ENCODE data around the gene CUX1.
"Not testable (repeated sequence)": the region's sequence is repeated elsewhere in the genome, so short reads cannot be mapped to it uniquely, and the experiment has no call there.

The CUX1 gene

GRCh38 chr7:102286237-102287110 is 469.0 kb downstream of the CUX1 start, which contains the start of gene SH2B2:
TSS of gene SH2B2 (plus strand) at chr7:102286868. CDS start at chr7:102300551, 13,683 bp downstream.
- peak; percentile 81 for DNase-seq (ENCODE audit: low read depth, low spot score)

GRCh38 chr7:102287111-102287980 is 469.9 kb downstream of the CUX1 start:
- peak; percentile 49 for DNase-seq (ENCODE audit: low read depth, low spot score)

DNA sequence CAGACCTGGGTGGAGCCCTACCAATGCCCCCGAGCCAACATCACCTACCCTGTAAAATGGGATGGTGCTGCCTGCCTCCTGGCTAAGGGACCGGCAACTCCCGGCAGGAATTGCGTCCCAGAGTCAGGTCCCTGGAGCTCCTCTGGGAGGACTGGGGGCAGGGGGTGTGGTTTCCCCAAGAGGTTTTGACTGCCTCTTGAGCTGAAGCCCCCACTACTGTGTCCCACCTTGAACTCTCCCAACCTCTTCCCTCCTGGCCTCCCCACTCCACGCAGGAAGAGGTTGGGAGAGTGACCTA is 470.5 kb downstream of the CUX1 start:
- no peak for DNase-seq (ENCODE audit: low read depth, low spot score)

DNA sequence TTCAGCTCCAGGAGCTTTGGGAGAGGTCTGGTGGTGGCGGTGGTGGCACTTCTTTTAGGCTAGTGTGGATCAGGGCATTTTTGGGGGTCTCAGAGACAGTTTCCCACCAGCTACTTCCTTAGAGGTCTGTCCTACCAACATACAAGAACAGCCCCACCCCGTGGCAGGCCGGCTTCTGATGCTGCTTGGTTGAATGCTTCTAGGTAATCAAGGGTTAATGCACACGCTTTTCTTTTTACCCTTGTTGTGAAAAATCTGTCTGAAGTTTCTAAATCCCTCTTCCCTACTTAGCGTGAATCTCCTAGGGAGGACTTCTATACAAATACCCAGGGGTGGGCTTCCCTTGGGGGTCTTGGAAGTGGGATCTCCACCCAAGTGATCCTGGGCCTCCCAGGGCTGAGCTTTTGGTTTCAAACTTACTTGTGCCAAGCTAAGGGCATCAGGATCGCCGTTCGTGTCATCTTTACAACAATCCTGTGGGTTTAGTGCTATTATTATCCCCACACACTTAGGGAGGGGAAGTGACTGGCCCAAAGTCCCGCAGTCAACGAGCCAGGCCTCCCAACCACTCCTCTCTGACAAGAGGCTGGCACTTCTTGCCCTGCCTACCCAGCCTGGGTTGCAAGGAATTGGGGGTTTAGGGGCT is 471.0 kb downstream of the CUX1 start:
- DNase-seq (ENCODE audit: low read depth, low spot score): no peak

- no peak for DNase-seq (ENCODE audit: low read depth, low spot score)
Observed at GRCh38 chr7:102289057-102289456, 471.6 kb downstream of the CUX1 start.

DNA sequence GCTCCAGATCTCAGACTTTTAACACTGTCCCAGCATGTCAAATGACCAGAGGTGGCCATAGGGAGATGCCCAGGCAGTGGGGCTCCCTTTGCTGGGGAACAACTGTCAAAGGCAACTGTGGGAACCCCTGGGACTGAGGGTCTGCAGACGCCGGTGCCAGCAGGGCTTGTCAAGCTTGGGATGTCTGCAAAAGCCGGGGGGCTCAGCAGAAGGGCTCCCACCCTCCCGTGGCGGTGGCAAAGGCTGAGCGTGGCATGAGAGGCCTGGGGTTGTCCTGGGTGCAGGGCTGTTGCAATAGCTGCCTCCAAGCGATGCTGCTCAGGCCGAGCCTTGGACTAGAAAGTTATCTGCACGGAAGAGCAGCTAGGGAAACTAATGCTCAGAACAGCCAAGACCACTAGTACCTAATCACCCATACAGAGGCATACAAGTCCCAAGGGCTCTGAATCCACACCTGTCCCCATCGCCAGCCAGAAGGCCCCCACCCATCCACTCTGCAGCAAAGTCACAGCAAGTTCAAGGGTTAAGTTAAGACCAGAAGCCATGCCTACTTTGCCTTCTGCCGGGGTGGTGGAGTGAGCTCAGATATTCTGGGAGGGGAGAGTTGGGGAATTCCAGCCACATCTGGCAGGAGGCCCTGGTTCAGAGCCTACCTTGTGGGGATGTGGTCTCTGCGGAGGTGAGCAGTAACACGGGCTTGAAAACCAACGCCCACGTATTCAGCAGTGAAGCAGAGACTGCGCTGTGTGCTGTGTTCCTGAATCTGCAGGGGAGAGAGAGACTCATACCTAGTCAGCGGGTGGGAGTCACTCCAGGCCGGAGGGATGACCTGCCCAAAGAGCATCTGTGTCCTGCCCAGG is 473.9 kb downstream of the CUX1 start:
- DNase-seq (ENCODE audit: low read depth, low spot score): peak; percentile 26

DNA sequence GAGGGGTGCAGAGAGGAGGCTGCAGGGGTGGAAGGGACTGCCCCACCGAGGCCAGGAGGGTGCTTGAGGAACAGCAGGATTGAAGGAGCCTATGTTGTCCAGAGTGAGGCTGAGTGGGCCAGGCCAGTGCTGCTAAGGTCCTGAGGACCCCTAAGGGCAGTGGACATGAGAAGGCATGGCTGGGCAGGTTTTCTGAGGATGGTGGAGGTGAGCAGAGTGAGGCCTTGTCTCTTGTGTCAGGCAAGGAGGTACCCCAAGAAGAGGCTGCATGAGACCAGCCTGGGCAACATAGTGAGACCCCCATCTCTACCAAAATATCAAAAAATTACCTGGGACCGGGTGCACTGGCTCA is 474.5 kb downstream of the CUX1 start:
- DNase-seq (ENCODE audit: low read depth, low spot score): no peak

GRCh38 chr7:102292813-102293798 is 475.7 kb downstream of the CUX1 start:
- DNase-seq (ENCODE audit: low read depth, low spot score): no peak

DNA sequence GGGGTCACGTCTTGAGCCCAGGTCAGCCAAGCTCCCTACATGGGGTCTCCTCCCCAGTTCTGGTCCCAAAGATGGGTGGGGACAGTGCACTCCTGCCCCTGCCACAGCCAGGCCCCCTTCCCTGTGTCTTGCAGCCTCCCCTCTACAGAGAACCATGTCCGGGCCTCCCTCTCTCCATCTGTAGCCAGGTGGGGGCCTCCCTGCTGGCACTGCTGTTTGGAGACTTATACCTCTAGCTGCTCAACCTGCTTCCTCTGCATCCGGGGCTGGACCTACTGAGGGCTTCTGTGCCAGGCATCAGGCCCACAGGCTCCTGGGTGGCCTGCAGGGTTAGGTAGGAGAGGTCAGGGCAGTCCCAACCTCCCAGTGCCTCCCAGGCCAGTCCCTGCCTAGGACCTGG is 477.2 kb downstream of the CUX1 start:
- DNase-seq (ENCODE audit: low read depth, low spot score): no peak

GRCh38 chr7:102295346-102296178 is 478.1 kb downstream of the CUX1 start:
- DNase-seq (ENCODE audit: low read depth, low spot score): no peak

- DNase-seq (ENCODE audit: low read depth, low spot score): no peak
Observed at GRCh38 chr7:102296179-102296438, 478.7 kb downstream of the CUX1 start.

- no peak for DNase-seq (ENCODE audit: low read depth, low spot score)
Observed at GRCh38 chr7:102296514-102296913, 479.1 kb downstream of the CUX1 start.

- no peak for DNase-seq (ENCODE audit: low read depth, low spot score)
Observed at GRCh38 chr7:102297487-102298218, 480.2 kb downstream of the CUX1 start.

GRCh38 chr7:102300643-102301221 is 483.3 kb downstream of the CUX1 start:
- DNase-seq (ENCODE audit: low read depth, low spot score): no peak

- DNase-seq (ENCODE audit: low read depth, low spot score): not testable (repeated sequence)
Observed at GRCh38 chr7:102301367-102301766, 483.9 kb downstream of the CUX1 start.

- DNase-seq (ENCODE audit: low read depth, low spot score): no peak
Observed at GRCh38 chr7:102302025-102302424, 484.6 kb downstream of the CUX1 start.

DNA sequence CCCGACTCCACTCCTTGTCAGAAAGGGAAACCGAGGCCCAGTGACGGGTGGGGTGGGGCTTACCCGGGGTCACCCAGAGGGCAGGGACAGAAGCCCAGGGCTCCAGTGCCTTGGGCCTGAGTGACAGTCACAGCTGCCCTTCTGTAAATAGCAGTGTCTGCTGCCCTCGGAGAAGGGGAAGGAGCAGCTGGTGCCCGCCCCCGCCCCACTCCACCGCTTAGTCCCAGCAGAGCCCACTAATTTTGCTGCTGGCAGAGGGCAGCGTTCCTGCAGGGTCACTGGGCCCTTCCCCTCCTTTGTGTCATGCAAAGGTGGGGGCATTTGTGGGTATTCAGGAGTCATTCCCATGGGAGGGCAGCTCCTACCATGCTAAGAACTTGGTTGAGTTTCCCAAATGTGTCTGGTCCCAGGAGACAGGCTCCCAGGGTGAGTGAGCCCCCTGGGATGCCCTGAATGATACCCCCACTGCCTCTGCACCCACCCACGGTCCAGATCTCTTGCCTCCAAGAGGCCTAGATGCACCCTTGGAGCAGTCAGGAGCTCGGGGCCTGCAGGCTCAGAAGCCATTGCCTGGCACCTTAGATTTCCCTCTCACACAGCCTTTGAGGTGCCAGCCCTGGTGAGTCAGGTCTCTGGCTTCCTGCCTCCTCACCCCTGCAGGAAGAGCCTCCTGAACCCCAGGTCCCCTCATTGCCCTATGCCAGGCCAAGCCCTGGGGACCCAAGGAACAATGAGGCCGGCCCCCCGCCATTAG is 486.4 kb downstream of the CUX1 start:
- DNase-seq (ENCODE audit: low read depth, low spot score): no peak

- peak; percentile 29 for DNase-seq (ENCODE audit: low read depth, low spot score)
Observed at GRCh38 chr7:102304668-102305067, 487.2 kb downstream of the CUX1 start.

Measured in astrocyte of the hippocampus (primary cell).